HepG2 (cell line): ENCODE measurements around the gene MRS2. TPM values are rescaled to one million over a fixed set of nuclear protein-coding genes. Genes with fewer than 3 reads are reported as not detected.

Experiments
- DMAP1 ChIP-seq: IDR thresholded peaks from 2 replicates; pipeline ENCODE4 v1.6.1; 2016
- ETV5 ChIP-seq: IDR thresholded peaks from 2 replicates; pipeline ENCODE4 v1.6.1; 2018; ENCODE audit warnings: missing biosample characterization, missing genetic modification reagents, inconsistent platforms, borderline replicate concordance
- GTF3A ChIP-seq: sonication (generic); formaldehyde crosslinking; conservative IDR thresholded peaks from 2 replicates; pipeline ENCODE4 v1.4.0; 2020; ENCODE audit warnings: mild to moderate bottlenecking, missing genetic modification reagents
- HNF4A ChIP-seq: sonication (generic); formaldehyde crosslinking; IDR thresholded peaks from 2 replicates; pipeline ENCODE4 v1.4.0; 2020; ENCODE audit warnings: missing genetic modification reagents
- MAFG ChIP-seq: sonication (generic); formaldehyde crosslinking; IDR thresholded peaks from 2 replicates; pipeline ENCODE4 v1.5.1; 2020; ENCODE audit warnings: mild to moderate bottlenecking, missing genetic modification reagents
- MXI1 ChIP-seq: IDR thresholded peaks from 3 replicates; pipeline ENCODE4 v1.6.1; 2012; ENCODE audit warnings: low read depth, low read length, inconsistent platforms, borderline replicate concordance
- NFAT5 ChIP-seq: sonication (generic); formaldehyde crosslinking; IDR thresholded peaks from 2 replicates; pipeline ENCODE4 v1.4.0; 2020; ENCODE audit warnings: missing genetic modification reagents
- NR2F6 ChIP-seq, 2 experiments: IDR thresholded peaks; 2 replicates each; pipeline ENCODE4 v1.6.1; 2016; ENCODE audit warnings: antibody characterized with exemption in 1 of 2, mild to moderate bottlenecking in 1 of 2
- PAWR ChIP-seq: sonication (generic); formaldehyde crosslinking; IDR thresholded peaks from 2 replicates; pipeline ENCODE4 v1.4.0; 2020; ENCODE audit warnings: missing genetic modification reagents, mild to moderate bottlenecking, borderline replicate concordance
- RNF219 ChIP-seq: sonication (generic); formaldehyde crosslinking; IDR thresholded peaks from 2 replicates; pipeline ENCODE4 v1.5.0; 2020; ENCODE audit warnings: mild to moderate bottlenecking, missing genetic modification reagents
- SIN3A ChIP-seq: IDR thresholded peaks from 2 replicates; pipeline ENCODE4 v1.6.1; 2011; ENCODE audit warnings: low read depth, mild to moderate bottlenecking, control low read depth, low read length, borderline replicate concordance
- SP4 ChIP-seq: sonication (generic); formaldehyde crosslinking; IDR thresholded peaks from 2 replicates; pipeline ENCODE4 v1.8.1; 2023; ENCODE audit warnings: mild to moderate bottlenecking, missing genetic modification reagents
- SRSF4 ChIP-seq: fragments of 200-400 bp; formaldehyde crosslinking; IDR thresholded peaks from one replicate; pipeline ENCODE4 v1.6.1; 2018; ENCODE audit warnings: mild to moderate bottlenecking, low read depth, low read length, moderate library complexity; ENCODE audit not compliant: poor library complexity, severe bottlenecking
- XBP1 ChIP-seq: sonication (generic); formaldehyde crosslinking; IDR thresholded peaks from 2 replicates; pipeline ENCODE4 v1.5.0; 2020; ENCODE audit warnings: missing genetic modification reagents
- ZBTB46 ChIP-seq: sonication (generic); formaldehyde crosslinking; IDR thresholded peaks from 2 replicates; pipeline ENCODE4 v1.4.0; 2020; ENCODE audit warnings: mild to moderate bottlenecking, missing genetic modification reagents, borderline replicate concordance
- ZFY ChIP-seq: sonication (generic); formaldehyde crosslinking; IDR thresholded peaks from 2 replicates; pipeline ENCODE4 v1.4.0; 2020; ENCODE audit warnings: missing genetic modification reagents
- ZNF30 ChIP-seq: sonication (generic); formaldehyde crosslinking; IDR thresholded peaks from 2 replicates; pipeline ENCODE4 v1.5.0; 2020; ENCODE audit warnings: mild to moderate bottlenecking, missing genetic modification reagents
- ZNF639 ChIP-seq: conservative IDR thresholded peaks from 2 replicates; pipeline ENCODE4 v1.6.1; 2018; ENCODE audit warnings: missing genetic modification reagents
- ZNF737 ChIP-seq: sonication (generic); formaldehyde crosslinking; IDR thresholded peaks from 2 replicates; pipeline ENCODE4 v1.5.0; 2020; ENCODE audit warnings: missing genetic modification reagents, mild to moderate bottlenecking, borderline replicate concordance
- polyA plus RNA-seq, 8 experiments: library from polyadenylated mRNA; depleted of rRNA in 3 of 8; stranded (reverse) in 7 of 8; unstranded in 1 of 8; fragments of >200 nt; fragmentation: Illumina TruSeq in 4 of 8; extraction: Trizol in 4 of 8; gene quantifications; 2 replicates each; pipeline versions ENCODE4 v1.2.1 to v1.2.3, GENCODE V29; 2011 to 2016; ENCODE audit warnings: low read depth in 4 of 8, missing spikeins in 1 of 8, mixed read lengths in 1 of 8; ENCODE audit not compliant: insufficient read depth in 1 of 8
- total RNA-seq, 5 experiments: library from RNA; depleted of rRNA; stranded (reverse); fragments of >200 nt; fragmentation: Illumina TruSeq; extraction: Trizol; gene quantifications; 2 replicates each; pipeline ENCODE4 v1.2.3, GENCODE V29; 2016; ENCODE audit warnings: low read depth in 1 of 5

The MRS2 gene
- total and polyA plus RNA-seq, 2 of the 13 experiments (the other 11 are each of a cell fraction or from before 2014, with no cell fraction given): 31.1 to 83.8 TPM

- TF ChIP-seq ZBTB46 (CRISPR knock-in tag): 0 out of 2 replicates have a peak, but pooled peaks have one; percentile 61
- TF ChIP-seq HNF4A: peak; percentile 99
- peak; percentile 75; the same call in 1 of the 2 replicates for TF ChIP-seq ETV5 (CRISPR knock-in tag)
- TF ChIP-seq NR2F6 (IDR thresholded peaks at IDR 0.05): peak; percentile 96
- peak; percentile 94 for TF ChIP-seq NR2F6 (CRISPR knock-in tag; IDR thresholded peaks at IDR 0.05)
- TF ChIP-seq GTF3A (CRISPR knock-in tag): peak; percentile 82; the same call in 1 of the 2 replicates
- 0 out of 2 replicates have a peak, but pooled peaks have one; percentile 52 for TF ChIP-seq SIN3A
- TF ChIP-seq ZNF30: no peak
- peak; percentile 93; the same call in 1 of the 2 replicates for TF ChIP-seq RNF219 (CRISPR knock-in tag)
- TF ChIP-seq ZFY (CRISPR knock-in tag): no peak
- no peak for TF ChIP-seq NFAT5 (CRISPR knock-in tag)
- TF ChIP-seq XBP1 (CRISPR knock-in tag): no peak
- no peak; the same call in 1 of the 2 replicates for TF ChIP-seq SP4 (CRISPR knock-in tag)
- TF ChIP-seq DMAP1 (CRISPR knock-in tag): 0 out of 2 replicates have a peak, but pooled peaks have one; percentile 65
- no peak for TF ChIP-seq PAWR (CRISPR knock-in tag)
- TF ChIP-seq SRSF4: no peak
- no peak for TF ChIP-seq MXI1
- no peak for TF ChIP-seq MAFG (CRISPR knock-in tag)
- TF ChIP-seq ZNF639 (CRISPR knock-in tag): 0 out of 2 replicates have a peak, but pooled peaks have one; percentile 74
- no peak for TF ChIP-seq ZNF737 (CRISPR knock-in tag)
These were observed 17.0 kb upstream of the MRS2 start (continued) for GRCh38 chr6:24385536-24386269.
